Measurements from ENCODE around the gene PCDH7.

The PCDH7 gene

GRCh38 chr4:30756553-30756952 lies 36.4 kb downstream of the PCDH7 start:
- peak; percentile 23 for DNase-seq
- H3K27ac ChIP-seq, result peak overlapping the region; percentile 22; the same call in 1 of the 2 replicates
- TF ChIP-seq CTCF (IDR thresholded peaks at IDR 0.05; ENCODE audit: low read depth, low read length), result no peak
- no peaks in the 10 kb centered on the region for H3K27me3 ChIP-seq (ENCODE audit: insufficient read depth, low read depth, severe bottlenecking)
- no peaks in the 10 kb centered on the region for H3K36me3 ChIP-seq
- H3K9me3 ChIP-seq (ENCODE audit: severe bottlenecking), result peaks cover 4% of the 10 kb centered on the region
- no peak overlapping the region for H3K4me3 ChIP-seq (ENCODE audit: low read depth, low read length)

- TF ChIP-seq CTCF (IDR thresholded peaks at IDR 0.05; ENCODE audit: low read depth, low read length), result no peak
- no peak for DNase-seq
Observed at GRCh38 chr4:30757357-30757756, 37.2 kb downstream of the PCDH7 start.

GRCh38 chr4:30760551-30760950 lies 40.4 kb downstream of the PCDH7 start:
- Histone ChIP-seq H3K27ac (no peak overlapping the region), H3K36me3 (no peaks in the 10 kb centered on the region), H3K4me3 (ENCODE audit: low read depth, low read length) (no peak overlapping the region), H3K27me3 (ENCODE audit: insufficient read depth, low read depth, severe bottlenecking) (no peaks in the 10 kb centered on the region), H3K9me3 (ENCODE audit: severe bottlenecking) (peaks cover 4% of the 10 kb centered on the region)
- TF ChIP-seq CTCF (IDR thresholded peaks at IDR 0.05; ENCODE audit: low read depth, low read length), result no peak
- no peak for DNase-seq

More at GRCh38 chr4:30757357-30757756, 37.2 kb downstream of the PCDH7 start:
- H3K27ac ChIP-seq, result no peak overlapping the region
- peaks cover 4% of the 10 kb centered on the region for H3K9me3 ChIP-seq (ENCODE audit: severe bottlenecking)
- no peaks in the 10 kb centered on the region for H3K27me3 ChIP-seq (ENCODE audit: insufficient read depth, low read depth, severe bottlenecking)
- H3K4me3 ChIP-seq (ENCODE audit: low read depth, low read length), result no peak overlapping the region
- no peaks in the 10 kb centered on the region for H3K36me3 ChIP-seq

- Histone ChIP-seq H3K36me3 (no peaks in the 10 kb centered on the region), H3K9me3 (ENCODE audit: severe bottlenecking) (no peaks in the 10 kb centered on the region), H3K4me3 (ENCODE audit: low read depth, low read length) (no peak overlapping the region), H3K27ac (no peak overlapping the region), H3K27me3 (ENCODE audit: insufficient read depth, low read depth, severe bottlenecking) (no peaks in the 10 kb centered on the region)
- TF ChIP-seq CTCF (IDR thresholded peaks at IDR 0.05; ENCODE audit: low read depth, low read length), result no peak
- DNase-seq, result no peak
Observed at GRCh38 chr4:30763321-30763727, 43.2 kb downstream of the PCDH7 start.

GRCh38 chr4:30765022-30765421 lies 44.9 kb downstream of the PCDH7 start:
- no peaks in the 10 kb centered on the region for H3K9me3 ChIP-seq (ENCODE audit: severe bottlenecking)
- no peak for TF ChIP-seq CTCF (IDR thresholded peaks at IDR 0.05; ENCODE audit: low read depth, low read length)
- no peak for DNase-seq

GRCh38 chr4:30767147-30767845 lies 47.1 kb downstream of the PCDH7 start:
- H3K27ac ChIP-seq, result no peak overlapping the region
- no peak for DNase-seq
- H3K27me3 ChIP-seq (ENCODE audit: insufficient read depth, low read depth, severe bottlenecking), result no peaks in the 10 kb centered on the region
- H3K9me3 ChIP-seq (ENCODE audit: severe bottlenecking), result no peaks in the 10 kb centered on the region
- no peak overlapping the region for H3K4me3 ChIP-seq (ENCODE audit: low read depth, low read length)
- no peak for TF ChIP-seq CTCF (IDR thresholded peaks at IDR 0.05; ENCODE audit: low read depth, low read length)
- no peaks in the 10 kb centered on the region for H3K36me3 ChIP-seq

More at GRCh38 chr4:30765022-30765421, 44.9 kb downstream of the PCDH7 start:
- Histone ChIP-seq H3K36me3 (no peaks in the 10 kb centered on the region), H3K4me3 (ENCODE audit: low read depth, low read length) (no peak overlapping the region), H3K27ac (no peak overlapping the region), H3K27me3 (ENCODE audit: insufficient read depth, low read depth, severe bottlenecking) (no peaks in the 10 kb centered on the region)
